T-helper 1 cell treated with Interleukin-12 subunit alpha and Interleukin-12 subunit beta and Interleukin-4 antibody, amounts not matched to agents 30 μg/mL and 1 μg/mL, for 36 hours (primary cell): ENCODE measurements around the gene ZNF446.

Experiments used
- H3K27ac Mint-ChIP-seq: one replicate; pipeline ENCODE4 v1.8.0; 2021; ENCODE audit warnings: mild to moderate bottlenecking, mixed read lengths
- H3K27me3 Mint-ChIP-seq: one replicate; pipeline ENCODE4 v1.8.0; 2021; ENCODE audit warnings: low read depth, mixed read lengths
- H3K36me3 Mint-ChIP-seq: one replicate; pipeline ENCODE4 v1.8.0; 2021; ENCODE audit warnings: low read depth, mixed read lengths
- H3K4me1 Mint-ChIP-seq: one replicate; pipeline ENCODE4 v1.8.0; 2021; ENCODE audit warnings: low read depth, mixed read lengths
- H3K4me3 Mint-ChIP-seq: one replicate; pipeline ENCODE4 v1.8.0; 2021; ENCODE audit warnings: mild to moderate bottlenecking, moderate library complexity, mixed read lengths
- H3K9me3 Mint-ChIP-seq: one replicate; pipeline ENCODE4 v1.8.0; 2021; ENCODE audit warnings: mixed read lengths

The ZNF446 gene

DNA sequence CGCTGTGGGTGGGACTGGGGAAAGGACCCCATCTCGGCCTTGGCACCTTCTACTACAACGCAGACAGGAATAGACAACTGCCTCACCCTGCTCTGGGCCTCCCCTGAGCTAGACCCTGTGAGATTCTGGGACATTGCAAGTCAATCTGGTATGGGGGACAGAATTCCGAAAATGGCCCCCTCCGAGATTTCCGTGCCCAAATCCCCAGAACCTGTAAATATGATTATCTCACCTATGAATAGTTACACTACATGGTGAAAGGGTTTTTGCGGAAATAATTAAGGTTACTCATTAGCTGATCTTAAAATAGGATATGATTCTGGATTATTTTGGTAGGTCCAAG lies 44.1 kb downstream of the ZNF446 start:
- Mint-ChIP-seq H3K4me1 (peaks cover 32% of the 10 kb centered on the region), H3K36me3 (peaks cover 14% of the 10 kb centered on the region), H3K27ac (peak overlapping the region; percentile 97), H3K9me3 (no peaks in the 10 kb centered on the region), H3K27me3 (no peaks in the 10 kb centered on the region), H3K4me3 (peak overlapping the region; percentile 100)

DNA sequence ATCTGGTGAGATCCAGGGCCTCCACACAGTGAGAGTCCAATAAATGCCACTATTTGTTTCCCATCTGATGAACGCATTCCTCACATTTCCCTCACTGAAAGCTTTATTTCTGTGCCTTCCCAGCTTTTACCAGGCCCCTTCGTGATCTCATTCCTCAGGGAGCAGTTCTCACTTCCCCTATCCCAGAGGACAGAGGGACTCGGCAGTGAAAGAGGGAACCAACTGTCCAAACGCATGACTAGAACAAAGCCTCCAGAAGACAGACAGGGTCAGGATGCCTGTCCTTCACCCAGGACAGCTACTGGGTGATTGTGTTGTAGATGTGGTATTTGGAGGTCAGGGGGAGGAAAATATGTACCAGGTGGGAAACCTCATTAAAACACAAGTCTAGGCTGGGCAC lies 45.5 kb downstream of the ZNF446 start:
- Mint-ChIP-seq H3K4me3 (no peak overlapping the region), H3K4me1 (peaks cover 23% of the 10 kb centered on the region), H3K27ac (no peak overlapping the region), H3K36me3 (peaks cover 6% of the 10 kb centered on the region), H3K9me3 (no peaks in the 10 kb centered on the region), H3K27me3 (no peaks in the 10 kb centered on the region)

DNA sequence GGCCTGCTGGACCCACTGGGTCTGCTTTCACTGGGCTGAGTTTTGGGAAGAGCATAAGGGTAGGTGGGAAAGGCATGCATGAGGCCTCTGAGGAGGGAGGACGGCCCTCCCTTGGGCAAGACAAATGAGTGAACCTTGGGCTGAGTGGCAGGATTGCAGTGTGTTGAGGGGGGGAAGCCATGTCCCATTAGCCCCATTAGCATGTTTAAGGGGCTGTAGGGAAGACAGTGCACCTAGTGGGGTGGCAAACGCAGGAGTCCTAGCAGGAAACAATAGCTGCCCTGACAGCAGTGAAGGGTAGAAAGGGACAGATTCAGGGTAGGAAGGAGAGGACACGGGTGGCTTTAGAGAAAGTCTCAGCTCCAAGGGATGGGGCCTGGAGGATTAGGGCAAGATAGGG lies 46.6 kb downstream of the ZNF446 start:
- peaks cover 20% of the 10 kb centered on the region for H3K4me1 Mint-ChIP-seq
- H3K9me3 Mint-ChIP-seq = no peaks in the 10 kb centered on the region
- H3K4me3 Mint-ChIP-seq = no peak overlapping the region
- H3K27me3 Mint-ChIP-seq = no peaks in the 10 kb centered on the region
- H3K36me3 Mint-ChIP-seq = peaks cover 6% of the 10 kb centered on the region
- no peak overlapping the region for H3K27ac Mint-ChIP-seq

DNA sequence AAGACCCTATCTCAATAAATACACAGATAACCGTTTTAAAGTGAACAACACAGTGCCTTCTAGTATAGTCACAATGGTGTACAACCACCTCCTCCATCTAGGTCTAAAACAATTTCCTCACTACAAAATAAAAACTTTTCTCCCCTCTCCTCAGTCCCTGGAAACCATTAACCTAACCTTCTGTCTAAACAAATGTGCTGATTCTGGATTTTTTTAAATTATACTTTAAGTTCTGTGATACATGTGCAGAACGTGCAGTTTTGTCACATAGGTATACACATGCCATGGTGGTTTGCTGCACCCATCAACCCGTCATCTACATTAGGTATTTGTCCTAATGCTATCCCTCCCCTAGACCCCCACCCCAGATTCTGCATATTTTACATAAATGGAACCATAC lies 53.3 kb downstream of the ZNF446 start:
- H3K4me1 Mint-ChIP-seq = no peaks in the 10 kb centered on the region
- no peaks in the 10 kb centered on the region for H3K36me3 Mint-ChIP-seq
- H3K9me3 Mint-ChIP-seq = no peaks in the 10 kb centered on the region
- H3K27me3 Mint-ChIP-seq = peaks cover 5% of the 10 kb centered on the region
- H3K27ac Mint-ChIP-seq = no peak overlapping the region
- H3K4me3 Mint-ChIP-seq = no peak overlapping the region
